Measurements from ENCODE around the gene TPCN1.

GRCh38 chr12:113333418-113333750 lies 112.1 kb downstream of the TPCN1 start:
- TF ChIP-seq CTCF (IDR thresholded peaks at IDR 0.05) (no peak), POLR2A (IDR thresholded peaks at IDR 0.05) (no peak)
